Measurements from ENCODE around the gene CSNK2A1. TPM values are rescaled to one million over a fixed set of nuclear protein-coding genes. Genes with fewer than 3 reads are reported as not detected.

The CSNK2A1 gene
- total RNA-seq, 1 experiment from 2014 or later: 110 TPM

DNA sequence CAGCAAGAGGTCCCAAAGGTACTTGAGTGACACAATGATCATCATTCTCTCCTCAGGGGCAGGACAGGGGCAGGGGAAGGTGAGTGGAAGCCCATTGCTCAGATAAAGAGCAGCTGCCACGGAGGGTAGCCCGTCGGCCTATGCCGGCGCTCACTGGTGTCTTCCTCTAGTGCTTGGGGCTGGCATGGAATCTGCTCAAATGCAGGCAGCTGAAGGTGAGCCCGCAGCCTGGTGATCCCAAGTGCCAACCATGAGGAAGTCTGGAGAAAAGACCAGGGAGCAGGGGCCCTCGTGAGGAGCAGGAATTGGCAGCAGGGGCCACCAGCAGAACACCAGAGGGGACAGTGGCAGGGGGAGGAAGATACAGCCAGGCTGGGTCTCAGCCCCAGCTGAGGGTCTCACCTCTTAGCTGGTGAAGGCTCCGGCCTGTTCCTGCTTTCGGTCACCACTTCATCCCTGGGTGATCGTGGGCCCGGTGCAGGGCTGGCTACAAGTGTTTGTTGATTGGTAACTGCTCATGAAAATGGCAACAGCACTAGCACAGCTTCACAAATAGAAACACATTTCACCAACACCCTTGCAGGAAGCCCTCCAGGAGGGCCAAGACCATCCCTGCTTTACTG is 110.8 kb downstream of the CSNK2A1 start:
- Mint-ChIP-seq H3K36me3 (ENCODE audit: insufficient read depth, unreplicated experiment) (peaks cover 95% of the 10 kb centered on the region), H3K4me1 (ENCODE audit: low read depth, unreplicated experiment) (peaks cover 9% of the 10 kb centered on the region), H3K27me3 (ENCODE audit: unreplicated experiment) (no peaks in the 10 kb centered on the region), H3K9me3 (ENCODE audit: low read depth, unreplicated experiment) (no peaks in the 10 kb centered on the region), H3K4me3 (ENCODE audit: low read depth, unreplicated experiment) (no peak overlapping the region), H3K27ac (ENCODE audit: unreplicated experiment) (peak overlapping the region; percentile 80)
- BruUV-seq (replicated peaks): no TSS peak
- intact Hi-C loops (cut with micrococcal nuclease; ENCODE audit: unreplicated experiment): no loop called here
- TF ChIP-seq, protein P1, sequence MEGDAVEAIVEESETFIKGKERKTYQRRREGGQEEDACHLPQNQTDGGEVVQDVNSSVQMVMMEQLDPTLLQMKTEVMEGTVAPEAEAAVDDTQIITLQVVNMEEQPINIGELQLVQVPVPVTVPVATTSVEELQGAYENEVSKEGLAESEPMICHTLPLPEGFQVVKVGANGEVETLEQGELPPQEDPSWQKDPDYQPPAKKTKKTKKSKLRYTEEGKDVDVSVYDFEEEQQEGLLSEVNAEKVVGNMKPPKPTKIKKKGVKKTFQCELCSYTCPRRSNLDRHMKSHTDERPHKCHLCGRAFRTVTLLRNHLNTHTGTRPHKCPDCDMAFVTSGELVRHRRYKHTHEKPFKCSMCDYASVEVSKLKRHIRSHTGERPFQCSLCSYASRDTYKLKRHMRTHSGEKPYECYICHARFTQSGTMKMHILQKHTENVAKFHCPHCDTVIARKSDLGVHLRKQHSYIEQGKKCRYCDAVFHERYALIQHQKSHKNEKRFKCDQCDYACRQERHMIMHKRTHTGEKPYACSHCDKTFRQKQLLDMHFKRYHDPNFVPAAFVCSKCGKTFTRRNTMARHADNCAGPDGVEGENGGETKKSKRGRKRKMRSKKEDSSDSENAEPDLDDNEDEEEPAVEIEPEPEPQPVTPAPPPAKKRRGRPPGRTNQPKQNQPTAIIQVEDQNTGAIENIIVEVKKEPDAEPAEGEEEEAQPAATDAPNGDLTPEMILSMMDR (IDR thresholded peaks at IDR 0.05; ENCODE audit: unreplicated experiment): no peak
- CTCF ChIA-PET: no interaction called here
- DNase-seq: no peak

DNA sequence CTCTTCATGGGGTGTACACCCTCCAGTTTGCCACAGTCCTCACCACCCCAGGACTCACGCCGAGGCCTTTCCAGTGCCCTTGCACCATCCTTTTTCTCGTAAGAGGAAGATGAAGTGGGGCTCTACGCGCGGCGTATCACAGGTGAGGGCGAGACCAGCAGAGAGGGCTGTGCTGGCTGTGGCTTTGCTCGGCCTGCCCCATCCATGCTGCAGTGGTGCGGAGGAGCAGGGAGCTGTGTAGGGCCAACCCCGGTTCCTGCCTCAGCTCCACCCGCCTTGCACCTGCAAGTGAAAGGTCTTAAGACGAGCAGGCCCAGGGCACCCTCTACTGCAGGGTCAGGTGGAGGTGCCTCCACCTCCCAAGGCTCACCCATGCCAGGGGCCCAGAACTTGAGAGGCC is 111.4 kb downstream of the CSNK2A1 start:
- Mint-ChIP-seq H3K4me3 (ENCODE audit: low read depth, unreplicated experiment) (no peak overlapping the region), H3K27me3 (ENCODE audit: unreplicated experiment) (no peaks in the 10 kb centered on the region), H3K9me3 (ENCODE audit: low read depth, unreplicated experiment) (no peaks in the 10 kb centered on the region), H3K36me3 (ENCODE audit: insufficient read depth, unreplicated experiment) (peaks cover 95% of the 10 kb centered on the region), H3K27ac (ENCODE audit: unreplicated experiment) (no peak overlapping the region), H3K4me1 (ENCODE audit: low read depth, unreplicated experiment) (peaks cover 9% of the 10 kb centered on the region)
- no peak for DNase-seq
- TF ChIP-seq, protein P1 (IDR thresholded peaks at IDR 0.05; ENCODE audit: unreplicated experiment): no peak
- intact Hi-C loops (cut with micrococcal nuclease; ENCODE audit: unreplicated experiment): no loop called here
- CTCF ChIA-PET: interaction anchor here (1.0 kb wide), 1 partner anchor 80 kb away, joined by 4 read pairs; no protein-coding TSS in a partner anchor
- BruUV-seq (replicated peaks): no TSS peak

DNA sequence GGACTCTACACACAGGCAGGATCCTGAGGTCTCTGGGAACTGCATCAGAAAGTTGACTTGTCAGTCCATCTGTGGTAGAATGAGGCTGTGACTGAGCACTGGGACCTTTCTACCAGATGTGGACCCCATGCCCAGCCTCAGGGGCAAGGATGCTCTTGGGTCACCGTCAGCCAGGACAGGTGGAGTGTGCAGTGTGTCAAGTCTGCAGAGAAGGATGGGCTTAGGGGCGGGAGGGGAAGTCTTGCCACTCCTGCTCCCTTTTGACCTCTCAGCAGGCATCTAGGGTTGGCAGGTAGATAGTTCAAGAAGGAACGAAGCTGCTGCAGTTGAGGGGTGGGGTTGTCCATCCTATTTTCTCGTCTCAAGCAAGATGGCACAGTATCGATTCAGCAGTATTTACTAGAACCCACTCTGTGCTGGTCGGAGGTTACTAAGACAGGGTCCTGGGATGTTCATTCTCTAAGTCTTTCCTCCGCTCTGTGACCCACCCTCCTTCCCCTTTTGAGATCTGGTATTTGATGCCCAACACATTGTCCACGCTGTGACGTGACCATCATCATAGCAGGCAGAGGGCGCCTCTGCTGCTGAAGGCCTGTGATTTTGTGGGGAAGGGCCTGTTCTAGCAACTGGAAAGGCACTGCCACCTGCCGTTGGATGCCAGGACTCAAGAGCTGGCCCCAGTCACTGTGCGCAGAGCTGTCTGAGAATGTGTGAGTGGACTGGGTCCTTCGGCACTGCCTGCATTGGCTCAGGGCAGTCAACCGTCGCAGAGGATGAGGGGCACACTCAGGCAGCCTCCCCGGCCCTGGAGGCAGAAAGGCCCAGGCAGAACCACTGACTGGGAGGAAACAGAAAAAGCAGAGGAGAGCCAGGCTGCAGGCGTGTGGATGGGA is 112.3 kb downstream of the CSNK2A1 start:
- peak; percentile 66 for DNase-seq
- CTCF ChIA-PET: interaction anchor here (0.6 to 1.2 kb wide), 9 partner anchors 24 to 307 kb away, joined by 3 to 15 read pairs (median 4); no protein-coding TSS in a partner anchor
- Mint-ChIP-seq H3K4me1 (ENCODE audit: low read depth, unreplicated experiment) (peaks cover 9% of the 10 kb centered on the region), H3K4me3 (ENCODE audit: low read depth, unreplicated experiment) (no peak overlapping the region), H3K27me3 (ENCODE audit: unreplicated experiment) (no peaks in the 10 kb centered on the region), H3K36me3 (ENCODE audit: insufficient read depth, unreplicated experiment) (peaks cover 95% of the 10 kb centered on the region), H3K27ac (ENCODE audit: unreplicated experiment) (no peak overlapping the region), H3K9me3 (ENCODE audit: low read depth, unreplicated experiment) (no peaks in the 10 kb centered on the region)
- intact Hi-C loops (cut with micrococcal nuclease; ENCODE audit: unreplicated experiment): loop anchor here (1.0 kb wide), 1 partner anchor 69 kb away; no protein-coding TSS in a partner anchor
- no TSS peak for BruUV-seq (replicated peaks)
- TF ChIP-seq, protein P1 (IDR thresholded peaks at IDR 0.05; ENCODE audit: unreplicated experiment): peak; percentile 50

DNA sequence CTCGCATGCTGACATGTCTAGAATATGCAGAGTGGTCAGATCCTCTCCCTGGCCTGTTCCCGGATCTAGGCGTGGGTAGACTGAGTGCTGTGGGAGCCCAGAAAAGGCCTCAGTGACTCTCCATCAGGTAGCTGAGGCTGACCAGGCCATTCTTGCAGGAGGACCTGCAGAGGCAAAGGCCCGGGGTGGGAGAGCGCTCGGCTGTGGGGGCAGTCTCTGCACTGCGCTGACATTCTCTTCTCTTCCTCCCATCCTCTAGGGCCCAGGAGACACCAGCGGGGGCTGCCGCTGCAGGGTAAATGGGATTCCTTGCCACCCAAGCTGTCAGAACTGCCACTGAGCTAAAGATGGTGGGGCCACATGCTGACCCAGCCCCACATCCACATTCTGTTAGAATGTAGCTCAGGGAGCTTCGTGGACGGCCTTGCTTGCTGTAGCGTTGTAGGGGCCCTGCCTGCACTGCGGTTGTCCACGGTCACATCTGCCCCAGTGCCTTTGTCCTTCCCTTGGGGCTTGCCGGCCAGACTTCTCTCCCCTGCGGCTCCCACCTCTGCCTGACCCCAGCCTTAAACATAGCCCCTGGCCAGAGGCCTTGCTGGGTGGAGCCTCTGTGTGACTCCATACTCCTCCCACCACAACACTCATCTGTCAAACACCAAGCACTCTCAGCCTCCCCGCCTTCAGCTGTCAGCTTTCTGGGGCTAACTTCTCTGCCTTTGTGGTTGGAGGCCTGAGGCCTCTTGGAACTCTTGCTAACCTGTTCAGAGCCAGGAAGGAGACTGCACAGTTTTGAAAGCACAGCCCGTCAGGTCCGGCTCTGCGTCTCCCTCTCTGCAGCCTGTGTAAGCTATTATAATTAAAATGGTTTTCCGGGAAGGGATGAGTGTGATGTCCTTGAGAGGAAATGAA is 113.2 kb downstream of the CSNK2A1 start:
- no TSS peak for BruUV-seq (replicated peaks)
- intact Hi-C loops (cut with micrococcal nuclease; ENCODE audit: unreplicated experiment): no loop called here
- no peak for DNase-seq
- H3K4me3 Mint-ChIP-seq (ENCODE audit: low read depth, unreplicated experiment): no peak overlapping the region
- no peak overlapping the region for H3K27ac Mint-ChIP-seq (ENCODE audit: unreplicated experiment)
- no peaks in the 10 kb centered on the region for H3K27me3 Mint-ChIP-seq (ENCODE audit: unreplicated experiment)
- H3K4me1 Mint-ChIP-seq (ENCODE audit: low read depth, unreplicated experiment): peaks cover 9% of the 10 kb centered on the region
- H3K9me3 Mint-ChIP-seq (ENCODE audit: low read depth, unreplicated experiment): no peaks in the 10 kb centered on the region
- CTCF ChIA-PET: interaction anchor here (1.2 kb wide), 1 partner anchor 23 kb away, joined by 4 read pairs; no protein-coding TSS in a partner anchor
- H3K36me3 Mint-ChIP-seq (ENCODE audit: insufficient read depth, unreplicated experiment): peaks cover 94% of the 10 kb centered on the region
- TF ChIP-seq, protein P1 (IDR thresholded peaks at IDR 0.05; ENCODE audit: unreplicated experiment): no peak

Data from Calu3 (cell line).